Heart left ventricle (tissue), 16 donors: ENCODE measurements around the gene CD72. TPM values are rescaled to one million over a fixed set of nuclear protein-coding genes. Genes with fewer than 3 reads are reported as not detected.
"Not testable (repeated sequence)": the region's sequence is repeated elsewhere in the genome, so short reads cannot be mapped to it uniquely, and the experiment has no call there.

Experiments used
- ATAC-seq, 4 donors: fragments of 200-7000 bp; cut with Tn5 transposase; one replicate each; pipeline ENCODE4 v1.9.1; 2020 to 2022; ENCODE audit warnings: moderate library complexity in 4 of 4, mild to moderate bottlenecking in 3 of 4, moderate number of reproducible peaks in 1 of 4
- DNase-seq, 5 donors: peaks; one replicate each; pipeline ENCODE4 v3.0.0-alpha.2; 2020
- H3K27ac ChIP-seq, 12 donors: fragments of 200-600 bp; sonication (generic) in 4 of 12; one replicate each; pipeline versions ENCODE4 v1.5.0 to v1.8.0; 2016 to 2022; ENCODE audit warnings: mild to moderate bottlenecking in 2 of 12
- H3K27me3 ChIP-seq, 9 donors: fragments of 200-600 bp; sonication (generic) in 2 of 9; one replicate each; pipeline versions ENCODE4 v1.5.1 to v1.8.0; 2016 to 2022; ENCODE audit warnings: mild to moderate bottlenecking in 3 of 9
- H3K36me3 ChIP-seq, 9 donors: fragments of 200-600 bp; sonication (generic) in 2 of 9; one replicate each; pipeline versions ENCODE4 v1.5.0 to v1.8.0; 2018 to 2022; ENCODE audit warnings: mild to moderate bottlenecking in 2 of 9
- H3K4me1 ChIP-seq, 12 donors: fragments of 200-600 bp; sonication (generic) in 4 of 12; one replicate each; pipeline versions ENCODE4 v1.5.0 to v1.8.0; 2016 to 2022; ENCODE audit warnings: mild to moderate bottlenecking in 3 of 12
- H3K4me3 ChIP-seq, 12 donors: fragments of 200-600 bp; sonication (generic) in 4 of 12; one replicate each; pipeline versions ENCODE4 v1.5.0 to v1.8.0; 2017 to 2022; ENCODE audit warnings: mild to moderate bottlenecking in 9 of 12, moderate library complexity in 4 of 12
- H3K9me3 ChIP-seq, 12 donors: fragments of 200-600 bp; sonication (generic) in 4 of 12; one replicate each; pipeline versions ENCODE4 v1.5.0 to v1.8.0; 2016 to 2022; ENCODE audit warnings: mild to moderate bottlenecking in 1 of 12
- POLR2A ChIP-seq, 2 donors: fragments of 450-650 bp; IDR thresholded peaks; one replicate each; pipeline ENCODE4 v1.6.1; 2017; ENCODE audit warnings: antibody characterized with exemption in 2 of 2, mild to moderate bottlenecking in 2 of 2, moderate library complexity in 2 of 2
- WGBS, 4 donors: extraction: QIAGEN DNeasy Blood & Tissue Kit in 2 of 4; methylation state at CpG; one replicate each; pipeline versions ENCODE4 v1.1.5 to v1.1.7; 2013 to 2018; 5-methylcytosine and 5-hydroxymethylcytosine counted together
- intact Hi-C, 10 donors: fragments of 100-400 bp; cut with DNase I; formaldehyde crosslinking; loops; one replicate each; pipeline versions ENCODE4 v1.11.1 to v1.14.2; 2022
- polyA plus RNA-seq, 2 donors: library from polyadenylated mRNA; stranded (reverse); fragments of 200-250 nt; gene quantifications; one replicate each; pipeline ENCODE4 v1.2.3, GENCODE V29; 2013
- total RNA-seq, 9 donors: library from RNA; depleted of rRNA in 2 of 9; stranded (reverse); fragments of >200 nt in 2 of 9; fragmentation: NEBNext Ultra II Directional in 3 of 9; extraction: Animal tissue kit (Norgen Biotek cat#: 25700) in 3 of 9; gene quantifications; one replicate each; pipeline versions ENCODE4 v1.1.0 to v1.2.4, GENCODE V29; 2016 to 2023
- TF ChIP-seq, protein P1 (sequence below), 12 donors: fragments of 200-600 bp; sonication (generic) in 4 of 12; IDR thresholded peaks; one replicate each; pipeline versions ENCODE4 v1.5.0 to v1.8.0; 2018 to 2022; ENCODE audit warnings: antibody characterized with exemption in 12 of 12, mild to moderate bottlenecking in 5 of 12
- donor health status: ischemic (EF 13 %, LVEDD 7.1; RV severe dilation, severe dysfunction).
- donor health status: healthy with polysubstance abuse.
- donor health status: DM: no; HTN: yes; CAD: no.
- donor health status: DM: no; HTN: no; CAD: no.
- donor health status: ischemic (EF 25% LVEDD 6.9; RV normal size, moderate dysfunction).
- donor health status: ischemic (EF 25% LVEDD 5.7; RV mildly dilated, moderate dysfunction).
- donor health status: healthy.
- donor health status: DM: yes; HTN: yes; CAD: no.
- donor health status: ischemic (EF 35%, LVEDD 5.7; RV mildly dilated, moderate dysfunction).
- donor health status: nonischemic (EF 11% LVEDD 7.7; RV severe dilation, severe dysfunction).
- donor health status: DM: yes; HTN: yes; CAD: no.
- donor health status: PGD.
- donor health status: ischemic (EF 29% LVEDD 5.4; RV normal size, mild dysfunction).
- donor health status: nonischemic (EF 23%, LVEDD 6.1; RV moderate dilation, normal function).

Gene CD72
- total and polyA plus RNA-seq, 11 donors, result 0.38 to 10.0 (median 0.80) TPM; not detected in 2

DNA sequence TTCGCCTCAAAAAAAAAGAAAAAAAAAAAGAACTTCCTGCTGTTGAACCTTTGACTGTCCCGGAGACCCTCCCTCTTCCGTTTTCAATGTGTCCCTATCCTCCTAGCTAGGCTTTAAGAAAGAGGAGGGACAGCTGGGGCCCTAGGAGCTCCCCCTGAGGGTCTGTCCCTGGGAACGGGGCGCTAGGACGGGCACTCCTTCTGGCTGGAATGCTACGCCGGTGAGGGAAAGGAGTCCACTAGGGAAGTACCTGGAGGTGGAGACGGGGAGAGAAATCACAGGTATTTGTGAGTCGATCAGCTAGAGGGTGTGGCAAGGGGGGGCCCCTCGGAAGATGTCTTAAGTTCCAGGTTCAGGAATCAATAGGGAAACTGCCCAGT lies 27.9 kb upstream of the CD72 start:
- peak; percentile 2 to 41 (median 22) for ATAC-seq
- no peak for TF ChIP-seq POLR2A (IDR thresholded peaks at IDR 0.05)
- TF ChIP-seq, protein P1, sequence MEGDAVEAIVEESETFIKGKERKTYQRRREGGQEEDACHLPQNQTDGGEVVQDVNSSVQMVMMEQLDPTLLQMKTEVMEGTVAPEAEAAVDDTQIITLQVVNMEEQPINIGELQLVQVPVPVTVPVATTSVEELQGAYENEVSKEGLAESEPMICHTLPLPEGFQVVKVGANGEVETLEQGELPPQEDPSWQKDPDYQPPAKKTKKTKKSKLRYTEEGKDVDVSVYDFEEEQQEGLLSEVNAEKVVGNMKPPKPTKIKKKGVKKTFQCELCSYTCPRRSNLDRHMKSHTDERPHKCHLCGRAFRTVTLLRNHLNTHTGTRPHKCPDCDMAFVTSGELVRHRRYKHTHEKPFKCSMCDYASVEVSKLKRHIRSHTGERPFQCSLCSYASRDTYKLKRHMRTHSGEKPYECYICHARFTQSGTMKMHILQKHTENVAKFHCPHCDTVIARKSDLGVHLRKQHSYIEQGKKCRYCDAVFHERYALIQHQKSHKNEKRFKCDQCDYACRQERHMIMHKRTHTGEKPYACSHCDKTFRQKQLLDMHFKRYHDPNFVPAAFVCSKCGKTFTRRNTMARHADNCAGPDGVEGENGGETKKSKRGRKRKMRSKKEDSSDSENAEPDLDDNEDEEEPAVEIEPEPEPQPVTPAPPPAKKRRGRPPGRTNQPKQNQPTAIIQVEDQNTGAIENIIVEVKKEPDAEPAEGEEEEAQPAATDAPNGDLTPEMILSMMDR (IDR thresholded peaks at IDR 0.05), result no peak
- H3K4me3 ChIP-seq, result peak overlapping the region; percentile 41 to 77 (median 64)
- H3K9me3 ChIP-seq, result no peaks in the 10 kb centered on the region
- DNase-seq, result peak in 1 of 5 donors; percentile 48
- peaks cover 0 to 68% (median 9%) of the 10 kb centered on the region in 12 donors for H3K4me1 ChIP-seq
- WGBS, 4 donors, result 1 to 8% (median 6%) methylated on average over 11 of the region's 11 CpGs
- no peaks in the 10 kb centered on the region for H3K36me3 ChIP-seq
- peak overlapping the region; percentile 54 to 89 (median 81) for H3K27ac ChIP-seq
- H3K27me3 ChIP-seq, result no peaks in the 10 kb centered on the region
- intact Hi-C loops, result loop anchor here in 5 of 10 donors (1.0 to 10.0 kb wide), 8 partner anchors 41 to 239 kb away; partner anchors contain the start of genes TESK1 (in 1 of the 5) and TPM2 (in 1 of the 5)

- WGBS, 4 donors, result 57 to 72% (median 58%) methylated on average over 9 to 10 of the region's 10 CpGs
- not testable (repeated sequence) for DNase-seq, H3K27me3 ChIP-seq, H3K36me3 ChIP-seq, H3K9me3 ChIP-seq, ATAC-seq
- peak overlapping the region in 7 of 12 donors; percentile 54 to 89 (median 86) for H3K27ac ChIP-seq
- peaks cover 0 to 72% (median 9%) of the 10 kb centered on the region in 12 donors for H3K4me1 ChIP-seq
- intact Hi-C loops, result loop anchor here in 5 of 10 donors (1.0 to 10.0 kb wide), 8 partner anchors 41 to 239 kb away; partner anchors contain the start of genes TESK1 (in 1 of the 5) and TPM2 (in 1 of the 5)
- H3K4me3 ChIP-seq, result peak overlapping the region in 11 of 12 donors; percentile 50 to 77 (median 64)
These were observed 27.5 kb upstream of the CD72 start for GRCh38 chr9:35645736-35646135.

DNA sequence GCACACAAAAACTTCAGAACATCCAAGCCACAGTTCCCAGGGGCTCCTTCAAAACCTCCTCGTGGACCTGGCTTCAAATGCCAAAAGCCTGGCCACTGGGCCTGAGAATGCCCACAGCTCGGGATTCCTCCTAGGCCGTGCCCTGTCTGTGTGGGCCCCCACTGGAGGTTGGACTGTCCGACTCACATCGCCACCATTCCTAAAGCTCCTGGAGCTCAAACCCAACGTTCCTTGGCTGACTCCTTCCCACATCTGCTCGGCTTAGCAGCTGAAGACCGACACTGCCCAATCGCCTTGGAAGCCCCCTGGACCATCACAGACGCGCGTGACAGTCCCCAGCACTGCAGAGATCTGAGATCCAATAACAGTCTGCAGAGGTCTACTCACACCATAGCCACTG lies 24.8 kb upstream of the CD72 start:
- H3K4me1 ChIP-seq, result peaks cover 0 to 65% (median 8%) of the 10 kb centered on the region in 12 donors
- WGBS, 4 donors, result 92 to 95% (median 94%) methylated on average over 12 of the region's 12 CpGs
- no peaks in the 10 kb centered on the region for H3K9me3 ChIP-seq
- TF ChIP-seq, protein P1 (IDR thresholded peaks at IDR 0.05), result no peak
- no peak for TF ChIP-seq POLR2A (IDR thresholded peaks at IDR 0.05)
- H3K4me3 ChIP-seq, result no peak overlapping the region
- no peak for DNase-seq
- intact Hi-C loops, result loop anchor here in 1 of 10 donors (10.0 kb wide), 1 partner anchor 242 kb away; no protein-coding TSS in a partner anchor
- H3K27ac ChIP-seq, result no peak overlapping the region
- no peaks in the 10 kb centered on the region for H3K36me3 ChIP-seq
- ATAC-seq, result no peak
- H3K27me3 ChIP-seq, result no peaks in the 10 kb centered on the region

GRCh38 chr9:35641478-35641877 lies 23.3 kb upstream of the CD72 start:
- Histone ChIP-seq H3K4me1 (peaks cover 0 to 69% (median 4%) of the 10 kb centered on the region in 12 donors), H3K27ac (peak overlapping the region in 1 of 12 donors; percentile 62)
- H3K9me3 ChIP-seq, H3K4me3 ChIP-seq, H3K36me3 ChIP-seq, DNase-seq, H3K27me3 ChIP-seq, ATAC-seq: not testable (repeated sequence)
- intact Hi-C loops, result loop anchor here in 1 of 10 donors (10.0 kb wide), 1 partner anchor 243 kb away; no protein-coding TSS in a partner anchor
- 88 to 95% (median 90%) methylated on average over 3 of the region's 3 CpGs for WGBS, 4 donors

DNA sequence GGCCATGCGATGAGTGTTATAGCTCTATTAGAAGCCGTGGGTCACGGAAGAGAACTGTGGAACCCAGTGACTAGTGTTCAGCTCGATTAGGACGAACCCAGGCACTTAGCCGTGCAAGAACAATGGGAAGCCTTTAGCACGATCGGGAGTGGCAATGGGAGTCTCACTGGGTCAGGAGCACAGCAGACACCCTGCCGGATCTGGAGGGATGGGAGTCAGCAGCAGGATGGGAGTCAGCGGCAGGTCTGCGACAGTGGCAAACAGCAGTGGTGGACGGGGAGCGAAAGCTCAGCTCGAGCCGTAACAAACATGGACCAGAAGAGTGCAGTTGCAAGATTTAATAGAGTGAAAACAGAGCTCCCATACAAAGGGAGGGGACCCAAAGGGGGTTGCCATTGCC lies 22.2 kb upstream of the CD72 start:
- 94 to 100% (median 97%) methylated on average over 15 of the region's 15 CpGs for WGBS, 4 donors
- not testable (repeated sequence) for H3K27me3 ChIP-seq, DNase-seq, ATAC-seq, H3K36me3 ChIP-seq, H3K9me3 ChIP-seq, H3K4me3 ChIP-seq
- H3K27ac ChIP-seq, result peak overlapping the region in 1 of 12 donors; percentile 80
- intact Hi-C loops, result loop anchor here in 1 of 10 donors (10.0 kb wide), 1 partner anchor 244 kb away; no protein-coding TSS in a partner anchor
- peaks cover 0 to 73% (median 0%) of the 10 kb centered on the region in 12 donors for H3K4me1 ChIP-seq
